ENCODE measurements around the gene DGAT2.

Gene DGAT2

DNA sequence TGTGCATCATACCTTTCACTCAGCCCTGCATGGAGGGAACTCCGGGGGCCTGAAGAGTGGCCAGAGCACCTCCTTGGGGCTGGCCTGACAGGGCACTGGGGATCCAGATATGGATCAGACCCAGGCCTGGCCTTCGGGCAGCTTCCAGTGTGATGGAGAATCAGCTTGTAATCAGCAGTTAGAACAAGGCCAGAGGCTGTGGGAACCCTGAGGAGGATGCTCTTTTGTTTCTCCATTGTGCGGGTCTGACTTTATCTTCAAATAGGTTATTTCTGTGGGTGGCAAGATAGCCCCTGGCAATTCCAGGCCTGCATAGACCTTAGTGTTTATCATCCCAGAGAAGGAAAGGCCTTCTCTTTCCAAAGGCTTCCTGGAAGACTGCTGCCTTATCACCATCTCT lies 12.3 kb downstream of the DGAT2 start:
- DNase-seq, result no peak

DNA sequence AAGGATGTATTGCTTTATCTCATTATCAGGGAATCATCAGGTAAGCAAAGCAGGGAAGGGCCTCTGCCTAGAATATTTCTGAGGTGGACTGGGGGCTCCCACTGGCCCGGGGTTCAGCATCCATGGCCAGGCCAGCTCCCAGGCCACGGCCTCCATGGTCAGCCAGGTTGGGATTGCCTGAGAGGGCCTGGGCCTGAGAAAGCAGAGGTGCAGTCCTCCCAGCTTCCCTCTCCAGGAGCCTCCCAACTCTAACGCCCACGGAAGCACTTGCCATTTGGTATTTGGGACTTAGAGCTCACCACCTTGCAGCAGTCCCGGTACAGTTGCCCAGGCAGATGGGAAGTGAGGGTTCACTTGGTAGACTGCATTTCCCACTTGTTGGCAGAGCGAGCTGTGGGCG lies 12.7 kb downstream of the DGAT2 start:
- DNase-seq, result no peak

DNA sequence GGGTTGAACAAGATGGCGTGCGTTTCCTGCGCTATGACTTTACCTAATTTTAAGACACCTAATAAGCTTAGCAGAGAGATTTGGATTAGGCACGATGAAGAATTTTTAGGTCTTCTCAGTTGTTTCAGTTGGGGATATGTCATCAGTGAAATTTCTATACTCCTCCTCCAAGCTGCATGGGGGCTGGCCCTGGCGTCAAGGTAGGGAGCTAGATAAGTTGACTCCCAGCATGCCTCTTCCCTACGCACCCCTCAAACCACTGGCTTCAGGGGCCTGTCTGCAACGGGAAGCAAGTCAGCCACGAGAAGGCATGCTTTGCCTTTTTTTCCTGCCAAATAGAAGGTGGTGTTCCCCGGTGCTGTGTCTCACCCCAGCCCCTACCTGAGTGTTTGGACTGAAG lies 13.3 kb downstream of the DGAT2 start:
- DNase-seq, result no peak

DNA sequence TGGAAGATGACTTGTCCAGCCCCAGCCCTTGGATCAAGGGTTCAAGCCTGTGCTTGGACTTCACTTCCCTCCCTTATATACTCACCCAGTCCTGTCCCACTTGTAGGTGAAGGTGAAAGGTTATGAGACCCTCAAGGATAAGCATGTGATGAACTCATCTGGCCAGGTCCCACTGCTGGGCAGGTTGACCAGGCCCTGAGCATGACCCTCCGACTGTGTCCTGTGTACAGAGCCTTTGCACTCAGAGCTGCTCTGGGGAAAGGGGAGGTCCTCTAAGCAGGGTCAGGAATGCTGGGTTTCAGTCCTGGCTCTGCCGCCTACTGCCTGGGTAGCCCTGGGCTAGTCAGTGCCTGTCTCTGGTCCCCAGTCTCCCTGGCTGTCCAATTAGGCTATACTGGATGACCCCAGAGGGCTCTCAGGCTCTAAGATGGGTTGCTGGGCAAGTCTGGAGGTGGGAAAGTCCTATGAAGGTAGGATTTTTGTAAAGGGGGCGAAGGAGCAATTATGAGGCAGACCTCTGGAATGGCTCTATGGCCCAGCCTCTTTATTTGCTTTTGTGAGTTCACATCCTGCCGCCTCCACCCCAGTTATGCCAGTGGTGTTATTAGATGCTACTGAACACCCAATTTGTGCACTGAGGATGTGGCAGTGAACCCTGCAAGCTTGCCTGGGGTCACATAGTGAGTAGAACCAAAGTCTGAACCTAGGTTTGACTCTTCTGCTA lies 14.1 kb downstream of the DGAT2 start:
- no peak for DNase-seq

DNA sequence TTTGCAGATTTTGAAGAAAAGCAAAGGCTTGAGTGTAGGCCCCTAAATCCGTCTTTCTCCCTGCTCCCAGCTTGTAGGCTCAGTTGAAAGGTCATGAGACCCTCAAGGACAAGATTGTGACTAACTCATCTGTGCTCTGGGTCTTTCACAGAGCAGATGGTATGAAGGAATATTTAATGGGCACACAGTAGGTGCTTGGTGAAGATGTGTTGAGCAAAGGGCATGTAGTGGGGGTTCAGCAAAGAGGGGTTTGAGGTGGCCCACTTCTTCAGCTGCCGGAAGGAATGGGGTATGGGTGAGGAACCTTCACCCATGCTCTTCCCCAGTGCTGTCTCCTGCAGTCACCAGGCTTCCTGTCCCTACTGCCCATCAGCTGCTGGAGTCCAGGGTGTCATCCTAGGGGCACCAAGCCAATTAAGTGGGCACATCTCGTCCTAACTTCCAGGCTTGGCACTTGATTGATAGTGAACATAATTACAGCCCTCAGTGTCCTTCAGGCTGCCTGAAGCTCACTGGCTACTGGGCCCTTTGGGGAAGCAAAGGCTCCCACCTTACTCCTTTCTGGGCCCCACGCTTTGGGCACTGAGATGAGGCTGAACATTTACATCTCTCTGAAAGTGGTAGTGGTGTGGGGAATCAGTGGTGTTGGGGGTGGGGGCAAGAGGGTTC lies 15.0 kb downstream of the DGAT2 start:
- no peak for DNase-seq

DNA sequence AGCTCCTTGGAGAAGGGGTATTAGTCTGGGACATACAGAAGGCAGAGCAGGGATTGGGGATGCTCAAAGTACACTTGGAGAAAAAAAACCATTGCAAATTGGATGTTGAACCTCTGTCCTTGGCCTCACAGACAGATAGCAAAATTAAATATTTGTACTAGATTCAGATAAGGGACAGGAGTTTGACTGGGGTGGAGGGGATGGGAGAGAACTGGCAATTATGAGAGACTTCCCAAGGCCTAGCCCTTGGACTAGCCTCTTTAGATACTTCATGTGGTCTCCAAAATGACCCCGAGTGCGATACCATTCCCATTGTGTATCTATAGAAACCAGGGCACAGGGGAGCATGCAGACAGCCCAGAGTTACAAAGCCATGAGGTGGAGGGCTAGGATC lies 15.5 kb downstream of the DGAT2 start:
- no peak for DNase-seq

DNA sequence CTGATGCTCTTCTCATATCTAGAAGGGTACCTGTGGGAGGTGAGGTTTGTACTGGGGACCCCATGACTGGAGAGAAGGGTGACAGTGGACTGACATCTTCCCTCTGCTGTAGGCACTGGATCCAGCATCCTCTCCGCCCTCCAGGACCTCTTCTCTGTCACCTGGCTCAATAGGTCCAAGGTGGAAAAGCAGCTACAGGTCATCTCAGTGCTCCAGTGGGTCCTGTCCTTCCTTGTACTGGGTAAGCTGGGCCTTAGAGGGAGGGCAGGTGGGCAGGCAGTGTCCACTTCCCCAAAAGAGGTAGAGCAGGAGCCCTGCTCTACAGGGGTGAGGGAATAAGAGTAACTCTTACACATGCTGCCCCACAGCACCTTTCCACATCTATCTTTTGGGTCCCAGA lies 15.9 kb downstream of the DGAT2 start:
- no peak for DNase-seq

DNA sequence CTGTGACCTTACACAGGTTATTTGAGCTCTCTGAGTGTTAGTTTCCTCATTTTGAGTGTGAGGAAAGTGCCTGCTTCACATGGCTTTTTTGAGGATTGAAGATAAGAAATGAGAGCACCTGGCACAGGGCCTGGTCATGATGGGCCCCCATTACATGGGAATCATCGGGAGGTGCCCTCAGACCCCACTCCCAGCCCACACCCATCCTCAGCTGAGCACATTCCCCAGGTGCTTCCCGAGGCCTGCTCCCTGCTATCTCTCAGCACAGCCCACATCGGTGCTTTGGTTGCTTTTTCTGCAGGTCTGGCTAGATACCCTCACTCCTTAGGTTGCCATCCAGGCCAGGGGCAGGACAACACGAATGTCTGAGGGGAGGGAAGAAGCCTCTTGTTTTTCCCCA lies 16.6 kb downstream of the DGAT2 start:
- no peak for DNase-seq

DNA sequence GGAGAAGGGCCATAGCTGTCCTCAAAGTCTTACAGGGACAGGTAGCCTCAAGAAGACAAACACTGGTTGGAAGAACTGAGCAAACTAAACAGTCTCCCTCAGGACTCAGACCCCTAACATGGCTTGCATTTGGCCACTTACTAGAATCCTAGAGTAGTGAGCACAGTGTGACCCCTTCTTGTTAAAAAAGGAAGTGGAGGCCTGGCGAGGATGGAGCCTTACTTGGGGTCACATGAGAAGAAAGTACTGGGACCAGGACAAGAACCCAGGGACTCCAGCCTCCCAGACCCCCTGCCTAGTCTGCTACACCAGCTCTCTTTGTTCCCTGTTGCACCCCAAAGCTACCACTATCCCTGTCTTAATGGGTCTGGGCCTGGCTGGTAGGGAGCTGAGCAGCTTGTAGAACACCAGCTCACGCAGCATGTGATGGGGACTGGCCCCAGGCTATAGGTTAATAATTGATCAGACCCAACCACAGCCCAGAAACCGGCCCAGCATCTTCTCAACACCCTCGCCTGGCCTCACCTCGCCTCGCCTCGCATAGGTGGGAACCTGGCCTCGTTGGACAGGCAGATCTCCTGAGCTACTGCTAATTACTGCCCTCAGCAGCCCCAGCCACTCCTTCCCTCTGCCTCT lies 17.6 kb downstream of the DGAT2 start:
- DNase-seq, result no peak

DNA sequence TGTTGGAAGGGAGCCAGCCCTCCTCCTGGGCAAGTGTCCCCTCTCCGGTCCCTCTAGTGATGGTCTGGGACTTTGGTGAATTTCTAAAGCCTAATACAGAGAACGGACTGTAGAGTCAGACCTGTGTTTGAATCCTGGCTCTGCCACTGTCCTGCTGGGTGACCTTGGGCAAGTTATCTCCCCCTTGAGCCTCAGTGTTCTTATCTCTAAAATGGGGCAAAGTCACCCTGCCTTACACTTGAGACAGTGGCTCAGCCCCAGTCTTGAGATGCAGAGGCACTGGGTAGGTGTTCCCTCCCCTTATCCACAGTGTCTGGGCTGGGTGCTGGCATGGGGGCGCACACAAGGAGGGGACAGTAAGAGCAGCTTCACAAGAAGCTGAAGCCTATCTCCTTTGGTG lies 20.9 kb downstream of the DGAT2 start:
- no peak for DNase-seq

DNA sequence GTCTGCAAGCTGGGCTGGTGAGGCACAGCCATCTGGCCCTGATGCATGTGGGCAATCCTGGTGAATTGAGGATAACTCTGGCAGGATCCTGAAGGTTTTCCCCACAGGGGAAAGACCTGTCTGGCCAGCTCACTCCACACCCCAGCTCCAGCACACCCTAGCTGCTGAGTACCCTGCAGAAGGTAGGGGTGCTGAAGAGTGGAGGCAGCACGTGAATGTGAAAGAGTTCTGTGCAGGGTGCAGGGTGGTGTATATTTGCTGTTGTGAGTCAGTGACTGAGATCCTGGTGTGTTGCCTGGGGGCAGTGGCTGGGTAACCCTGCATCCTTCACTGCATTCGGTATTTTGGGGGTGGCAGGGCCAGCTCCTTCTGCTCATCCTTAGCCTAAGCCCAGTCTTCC lies 22.4 kb downstream of the DGAT2 start:
- DNase-seq, result no peak

DNA sequence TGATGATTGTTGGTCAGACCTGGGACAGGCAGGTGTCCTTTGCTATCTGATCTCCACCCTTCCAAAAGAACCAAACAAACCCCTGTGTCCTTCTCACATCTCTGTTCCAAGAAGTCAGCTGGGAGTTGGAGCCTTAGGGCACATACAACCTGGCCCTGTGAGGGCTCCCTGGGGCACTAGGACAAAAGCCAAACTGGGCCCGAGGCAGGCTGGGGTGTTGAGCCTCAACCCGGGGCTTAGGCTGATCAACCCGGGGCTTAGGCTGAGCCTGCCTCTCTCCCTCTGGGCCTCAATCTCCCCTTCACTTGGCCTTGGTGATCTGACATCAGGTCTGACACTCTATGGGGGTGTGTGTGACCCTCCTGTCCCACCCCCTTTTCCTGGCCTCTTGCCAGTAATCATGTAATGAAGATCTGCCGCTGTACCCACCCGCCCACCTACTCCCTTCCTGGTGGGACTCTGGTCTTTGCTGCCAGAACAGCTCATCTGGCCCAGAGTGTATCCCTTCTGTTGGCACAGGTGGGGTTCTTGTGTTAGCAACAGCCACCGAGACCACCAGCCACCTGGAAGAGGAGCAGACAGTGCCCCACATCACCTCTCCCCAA lies 23.7 kb downstream of the DGAT2 start:
- no peak for DNase-seq

DNA sequence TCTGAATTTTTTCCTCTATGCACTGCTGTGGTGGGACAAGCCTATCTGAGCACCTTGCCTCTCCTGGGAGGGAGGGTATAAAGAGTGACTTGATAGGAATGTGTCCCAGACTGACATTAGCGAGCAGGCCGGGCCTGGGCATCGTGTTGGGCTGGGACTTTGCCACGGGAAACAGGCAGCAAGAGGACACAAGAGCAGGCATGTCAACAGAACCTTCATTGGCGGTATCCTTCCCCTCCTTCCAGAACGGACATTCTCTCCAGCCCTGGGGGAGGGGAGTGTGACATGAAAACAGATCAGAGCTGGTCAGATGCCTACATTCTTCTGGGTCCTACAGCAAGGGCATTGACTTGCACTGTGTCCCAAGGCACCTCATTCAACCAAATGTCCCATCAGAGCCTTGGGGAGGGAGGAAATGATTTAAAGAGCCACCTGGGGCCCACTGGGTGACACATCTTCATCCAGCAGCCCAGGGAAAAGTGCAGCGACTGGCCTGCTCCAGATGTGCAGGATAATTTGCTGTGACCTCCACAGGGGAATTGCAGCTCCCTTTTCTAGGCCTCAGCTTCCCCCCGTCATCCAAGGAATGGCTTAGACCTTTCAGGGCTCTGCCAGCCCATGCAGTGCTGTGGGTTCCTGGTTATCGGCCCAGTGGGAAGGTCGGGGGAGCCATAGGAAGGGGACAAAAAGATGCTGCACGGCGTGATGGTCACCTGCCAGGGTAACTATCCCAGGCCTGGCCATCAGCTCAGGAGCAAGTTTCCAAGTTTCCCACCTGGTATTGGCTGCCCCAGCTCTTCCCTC lies 24.6 kb downstream of the DGAT2 start:
- DNase-seq, result no peak

DNA sequence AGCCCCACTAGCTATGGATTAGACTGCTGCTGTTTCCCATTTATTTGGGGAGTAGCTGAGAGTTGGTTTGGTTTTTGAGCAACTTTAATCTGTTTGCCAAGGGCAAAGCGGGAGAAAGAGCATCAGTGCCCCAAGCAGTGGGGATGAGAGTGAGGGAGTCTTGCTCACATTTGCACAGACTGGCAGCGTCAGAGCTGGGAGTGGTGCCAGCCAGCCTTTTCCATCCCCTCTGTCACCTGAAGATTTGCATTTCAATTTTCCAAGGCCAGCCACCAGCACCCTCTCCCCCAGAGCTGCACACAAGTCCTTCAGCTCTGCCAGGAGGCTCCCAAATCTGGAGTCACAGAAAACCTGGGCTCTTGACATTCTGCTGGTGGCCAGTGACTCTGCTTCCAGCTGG lies 25.4 kb downstream of the DGAT2 start:
- DNase-seq, result no peak

DNA sequence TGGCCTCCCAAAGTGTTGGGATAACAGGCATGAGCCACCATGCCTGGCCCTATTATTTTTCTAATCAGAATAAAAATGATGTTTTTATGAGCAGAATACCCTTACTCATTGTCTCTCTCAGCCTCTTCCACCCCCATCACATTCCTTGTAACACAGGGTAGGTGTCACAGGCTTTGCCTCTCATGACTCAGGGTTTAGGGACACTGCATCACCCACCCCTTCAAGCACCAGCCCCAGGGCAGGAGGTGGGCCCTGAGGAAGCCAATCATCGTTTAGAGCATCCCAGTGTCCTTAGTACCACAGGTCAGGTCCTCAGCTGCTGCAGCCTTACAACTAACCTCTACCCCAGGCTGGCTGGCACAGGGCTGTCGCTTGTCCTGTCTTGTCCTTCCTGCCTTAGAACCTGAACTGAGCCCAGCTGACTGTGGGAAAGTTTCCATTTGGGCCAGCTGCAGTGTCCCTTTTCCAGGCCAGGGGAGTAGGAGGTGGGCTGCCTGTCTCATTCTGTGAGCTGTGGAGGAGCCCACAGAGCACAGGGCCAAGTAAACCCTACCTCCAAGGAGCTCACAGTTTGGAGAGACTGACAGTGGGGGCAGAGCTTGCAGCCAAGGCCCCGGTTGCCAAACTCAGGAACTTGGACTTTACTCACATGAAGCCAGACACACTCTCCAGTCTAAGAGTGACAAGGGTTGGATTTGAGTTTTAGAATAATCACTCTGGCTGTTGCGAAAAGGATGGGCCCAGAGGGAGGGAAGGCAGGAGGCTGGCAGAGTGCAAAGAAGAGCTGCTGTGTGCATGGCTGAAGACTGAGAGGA lies 26.9 kb downstream of the DGAT2 start:
- DNase-seq, result no peak

DNA sequence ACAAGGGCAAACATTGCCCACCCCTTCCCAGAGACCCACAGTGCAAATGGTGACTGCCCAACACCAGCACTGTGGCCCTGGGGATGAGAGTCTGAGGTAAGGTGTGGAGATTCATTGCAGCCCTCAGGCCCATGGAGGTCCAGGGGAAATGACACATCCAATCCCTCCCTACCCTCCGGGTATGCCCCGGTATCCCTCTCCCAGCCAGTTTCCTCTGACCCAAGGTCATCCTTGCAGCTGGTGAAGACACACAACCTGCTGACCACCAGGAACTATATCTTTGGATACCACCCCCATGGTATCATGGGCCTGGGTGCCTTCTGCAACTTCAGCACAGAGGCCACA lies 27.5 kb downstream of the DGAT2 start:
- DNase-seq, result no peak

DNA sequence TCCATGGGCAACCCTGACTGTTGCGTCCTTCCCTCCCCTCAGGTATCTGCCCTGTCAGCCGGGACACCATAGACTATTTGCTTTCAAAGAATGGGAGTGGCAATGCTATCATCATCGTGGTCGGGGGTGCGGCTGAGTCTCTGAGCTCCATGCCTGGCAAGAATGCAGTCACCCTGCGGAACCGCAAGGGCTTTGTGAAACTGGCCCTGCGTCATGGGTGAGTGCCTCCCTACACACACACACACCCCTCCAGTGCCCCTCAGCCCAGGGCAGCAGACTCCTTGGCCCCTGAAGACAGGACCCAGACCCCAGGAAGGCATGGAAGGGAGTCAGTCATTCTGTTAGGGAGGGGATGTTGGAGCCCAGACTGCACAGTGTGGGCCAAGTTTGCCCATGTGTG lies 28.5 kb downstream of the DGAT2 start:
- no peak for DNase-seq

DNA sequence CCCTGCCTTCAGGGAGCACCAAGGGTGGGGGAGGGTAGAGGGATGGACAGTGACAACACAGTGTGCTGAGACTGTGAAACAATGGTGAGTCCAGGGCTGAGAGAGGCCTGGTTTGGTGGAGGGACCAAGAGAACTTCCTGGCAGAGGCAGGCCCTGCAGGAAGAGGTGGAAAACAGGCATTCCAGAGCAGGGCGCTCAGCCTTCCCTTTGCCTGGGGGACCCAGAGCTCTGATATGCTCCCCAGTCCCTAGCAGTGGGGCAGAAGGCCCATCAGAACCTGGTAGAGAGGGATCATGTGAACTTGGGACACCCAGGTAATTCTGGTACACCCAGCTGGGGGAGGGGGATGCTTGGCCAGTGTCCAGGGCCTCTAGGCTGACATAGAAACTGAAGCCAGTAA lies 29.2 kb downstream of the DGAT2 start:
- DNase-seq, result peak; percentile 31

DNA sequence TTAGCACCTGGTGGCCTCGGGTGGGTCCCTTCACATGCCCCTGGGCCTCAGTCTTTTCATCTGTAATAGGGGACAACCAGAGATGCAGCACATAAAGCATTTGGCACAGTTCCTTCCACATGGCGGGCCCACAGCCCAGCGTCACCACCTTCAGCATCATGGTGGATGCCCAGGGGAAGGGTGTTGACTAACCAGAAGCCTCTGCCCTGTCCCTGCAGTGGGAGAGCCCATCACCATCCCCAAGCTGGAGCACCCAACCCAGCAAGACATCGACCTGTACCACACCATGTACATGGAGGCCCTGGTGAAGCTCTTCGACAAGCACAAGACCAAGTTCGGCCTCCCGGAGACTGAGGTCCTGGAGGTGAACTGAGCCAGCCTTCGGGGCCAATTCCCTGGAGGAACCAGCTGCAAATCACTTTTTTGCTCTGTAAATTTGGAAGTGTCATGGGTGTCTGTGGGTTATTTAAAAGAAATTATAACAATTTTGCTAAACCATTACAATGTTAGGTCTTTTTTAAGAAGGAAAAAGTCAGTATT lies 31.6 kb downstream of the DGAT2 start:
- DNase-seq, result no peak

DNA sequence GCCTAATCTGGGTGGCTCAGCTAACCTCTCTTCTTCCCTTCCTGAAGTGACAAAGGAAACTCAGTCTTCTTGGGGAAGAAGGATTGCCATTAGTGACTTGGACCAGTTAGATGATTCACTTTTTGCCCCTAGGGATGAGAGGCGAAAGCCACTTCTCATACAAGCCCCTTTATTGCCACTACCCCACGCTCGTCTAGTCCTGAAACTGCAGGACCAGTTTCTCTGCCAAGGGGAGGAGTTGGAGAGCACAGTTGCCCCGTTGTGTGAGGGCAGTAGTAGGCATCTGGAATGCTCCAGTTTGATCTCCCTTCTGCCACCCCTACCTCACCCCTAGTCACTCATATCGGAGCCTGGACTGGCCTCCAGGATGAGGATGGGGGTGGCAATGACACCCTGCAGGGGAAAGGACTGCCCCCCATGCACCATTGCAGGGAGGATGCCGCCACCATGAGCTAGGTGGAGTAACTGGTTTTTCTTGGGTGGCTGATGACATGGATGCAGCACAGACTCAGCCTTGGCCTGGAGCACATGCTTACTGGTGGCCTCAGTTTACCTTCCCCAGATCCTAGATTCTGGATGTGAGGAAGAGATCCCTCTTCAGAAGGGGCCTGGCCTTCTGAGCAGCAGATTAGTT lies 32.3 kb downstream of the DGAT2 start:
- DNase-seq, result no peak

DNA sequence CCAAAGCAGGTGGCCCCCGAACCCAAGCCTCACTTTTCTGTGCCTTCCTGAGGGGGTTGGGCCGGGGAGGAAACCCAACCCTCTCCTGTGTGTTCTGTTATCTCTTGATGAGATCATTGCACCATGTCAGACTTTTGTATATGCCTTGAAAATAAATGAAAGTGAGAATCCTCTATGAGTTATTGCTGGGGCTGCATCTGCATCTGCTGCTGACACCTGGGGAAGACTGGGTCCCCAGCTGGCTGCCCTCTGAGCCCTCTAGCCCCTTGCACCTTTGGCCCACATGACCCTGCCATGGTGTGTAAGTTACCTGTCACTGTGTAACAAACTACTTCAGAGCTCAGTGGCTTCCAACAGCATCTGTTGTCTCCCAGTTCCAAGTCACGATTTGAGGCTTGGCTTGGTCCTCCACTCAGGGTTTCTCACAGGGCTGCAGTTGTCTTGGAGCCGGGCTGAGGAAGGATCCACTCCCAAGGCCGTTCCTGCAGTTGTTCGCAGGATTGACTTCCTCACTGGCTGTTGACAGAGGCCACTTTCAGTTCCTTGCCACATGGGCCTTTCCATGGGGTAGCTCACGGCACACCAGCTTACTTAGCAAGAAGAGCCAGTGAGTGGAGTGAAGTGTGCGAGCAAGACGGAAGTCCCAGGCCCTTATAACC lies 32.9 kb downstream of the DGAT2 start:
- DNase-seq, result no peak

Data from fibroblast of skin of abdomen (primary cell).